Glutamatergic neuron (in vitro differentiated cells): ENCODE results near the gene LETM1. TPM values are rescaled to one million over a fixed set of nuclear protein-coding genes. Genes with fewer than 3 reads are reported as not detected.
"Not testable (repeated sequence)": the region's sequence is repeated elsewhere in the genome, so short reads cannot be mapped to it uniquely, and the experiment has no call there.

Source experiments
- DNase-seq: peaks from one replicate; pipeline ENCODE4 v3.0.0; 2022
- H3K27ac Mint-ChIP-seq: one replicate; pipeline ENCODE4 v1.8.0; 2020; ENCODE audit warnings: mild to moderate bottlenecking, mixed read lengths, inconsistent platforms; ENCODE audit not compliant: unreplicated experiment
- H3K27me3 Mint-ChIP-seq: one replicate; pipeline ENCODE4 v1.8.0; 2020; ENCODE audit warnings: mild to moderate bottlenecking, moderate library complexity, mixed read lengths, inconsistent platforms; ENCODE audit not compliant: unreplicated experiment
- H3K36me3 Mint-ChIP-seq: one replicate; pipeline ENCODE4 v1.8.0; 2020; ENCODE audit warnings: mild to moderate bottlenecking, mixed read lengths, inconsistent platforms; ENCODE audit not compliant: unreplicated experiment
- H3K4me1 Mint-ChIP-seq: one replicate; pipeline ENCODE4 v1.8.0; 2020; ENCODE audit warnings: mild to moderate bottlenecking, low read depth, mixed read lengths, inconsistent platforms; ENCODE audit not compliant: unreplicated experiment
- H3K4me3 Mint-ChIP-seq: one replicate; pipeline ENCODE4 v1.8.0; 2020; ENCODE audit warnings: mild to moderate bottlenecking, mixed read lengths, inconsistent platforms; ENCODE audit not compliant: unreplicated experiment
- H3K9me3 Mint-ChIP-seq: one replicate; pipeline ENCODE4 v1.8.0; 2020; ENCODE audit warnings: mild to moderate bottlenecking, moderate library complexity, mixed read lengths, inconsistent platforms; ENCODE audit not compliant: unreplicated experiment
- CTCF ChIP-seq: fragments of 200-600 bp; sonication (generic); IDR thresholded peaks from one replicate; pipeline ENCODE4 v1.5.0; 2021; ENCODE audit not compliant: partially characterized antibody, unreplicated experiment
- total RNA-seq: library from RNA; stranded (reverse); fragmentation: NEBNext Ultra II Directional; extraction: Animal tissue kit (Norgen Biotek cat#: 25700); gene quantifications from one replicate; pipeline ENCODE4 v1.2.1, GENCODE V29; 2021; ENCODE audit not compliant: unreplicated experiment

The LETM1 gene
- total RNA-seq, 1 donor from 2014 or later = 48.5 TPM

GRCh38 chr4:1852904-1853623 lies 2.9 kb downstream of the LETM1 start:
- no peak for TF ChIP-seq CTCF
- Mint-ChIP-seq H3K27me3 (peaks cover 9% of the 10 kb centered on the region), H3K4me3 (no peak overlapping the region), H3K9me3 (peaks cover 2% of the 10 kb centered on the region), H3K4me1 (peaks cover 2% of the 10 kb centered on the region), H3K36me3 (no peaks in the 10 kb centered on the region), H3K27ac (no peak overlapping the region)
- no peak for DNase-seq

- no peak for DNase-seq
- H3K27me3 Mint-ChIP-seq = peaks cover 9% of the 10 kb centered on the region
- no peak for TF ChIP-seq CTCF
- H3K4me3 Mint-ChIP-seq = no peak overlapping the region
- peaks cover 2% of the 10 kb centered on the region for H3K4me1 Mint-ChIP-seq
- H3K9me3 Mint-ChIP-seq = peaks cover 2% of the 10 kb centered on the region
- no peak overlapping the region for H3K27ac Mint-ChIP-seq
- H3K36me3 Mint-ChIP-seq = no peaks in the 10 kb centered on the region
These were observed 4.2 kb downstream of the LETM1 start for GRCh38 chr4:1851575-1852410.

GRCh38 chr4:1851160-1851559 lies 4.8 kb downstream of the LETM1 start:
- H3K27me3 Mint-ChIP-seq = peaks cover 9% of the 10 kb centered on the region
- H3K27ac Mint-ChIP-seq = no peak overlapping the region
- H3K4me1 Mint-ChIP-seq = peaks cover 2% of the 10 kb centered on the region
- no peak overlapping the region for H3K4me3 Mint-ChIP-seq
- DNase-seq = no peak
- TF ChIP-seq CTCF = no peak
- H3K9me3 Mint-ChIP-seq = peaks cover 2% of the 10 kb centered on the region
- H3K36me3 Mint-ChIP-seq = no peaks in the 10 kb centered on the region

- H3K36me3 Mint-ChIP-seq = no peaks in the 10 kb centered on the region
- peaks cover 9% of the 10 kb centered on the region for H3K27me3 Mint-ChIP-seq
- no peak for TF ChIP-seq CTCF
- H3K4me3 Mint-ChIP-seq = no peak overlapping the region
- peaks cover 2% of the 10 kb centered on the region for H3K9me3 Mint-ChIP-seq
- peaks cover 2% of the 10 kb centered on the region for H3K4me1 Mint-ChIP-seq
- no peak overlapping the region for H3K27ac Mint-ChIP-seq
- no peak for DNase-seq
These were observed 5.7 kb downstream of the LETM1 start for GRCh38 chr4:1850276-1850675.

- Mint-ChIP-seq H3K4me3 (no peak overlapping the region), H3K27me3 (peaks cover 2% of the 10 kb centered on the region), H3K9me3 (peaks cover 2% of the 10 kb centered on the region), H3K4me1 (peaks cover 8% of the 10 kb centered on the region), H3K36me3 (no peaks in the 10 kb centered on the region), H3K27ac (no peak overlapping the region)
- TF ChIP-seq CTCF = no peak
- DNase-seq = no peak
These were observed 9.4 kb downstream of the LETM1 start for GRCh38 chr4:1846580-1846979.

GRCh38 chr4:1844618-1845017 lies 11.3 kb downstream of the LETM1 start:
- H3K27ac Mint-ChIP-seq, H3K36me3 Mint-ChIP-seq: not testable (repeated sequence)

More at GRCh38 chr4:1844618-1845017, 11.3 kb downstream of the LETM1 start:
- H3K4me1 Mint-ChIP-seq, H3K9me3 Mint-ChIP-seq, H3K4me3 Mint-ChIP-seq, H3K27me3 Mint-ChIP-seq, DNase-seq: not testable (repeated sequence)
